Stimulated activated naive CD4-positive, alpha-beta T cell treated with Interleukin-2 at 50 U/mL for 16 hours (primary cell): ENCODE results near the gene AKAIN1.

Experiments
- DNase-seq: peaks from one replicate; lab custom pipeline; 2025; lab: John Stamatoyannopoulos, UW

AKAIN1 gene

DNA sequence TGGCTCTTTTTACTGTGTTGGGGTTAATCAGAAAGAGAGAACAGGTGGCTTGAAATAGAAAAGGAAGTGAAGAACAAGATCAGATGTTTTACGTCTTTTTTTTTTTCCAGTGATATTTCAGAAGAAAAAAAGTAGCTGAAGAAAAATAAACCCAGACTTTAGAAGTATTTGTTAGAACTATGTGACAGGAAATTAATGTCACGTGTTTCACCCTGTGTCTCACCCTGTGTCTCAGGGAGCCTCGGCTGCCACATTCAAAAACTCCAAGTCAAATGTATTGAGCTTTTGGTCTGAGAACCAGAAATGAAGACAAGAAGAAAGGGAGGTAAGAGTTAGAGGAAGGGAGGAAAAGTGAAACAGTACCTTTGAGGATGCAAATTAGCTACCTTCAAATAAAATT is 38.0 kb downstream of the AKAIN1 start:
- no peak for DNase-seq

DNA sequence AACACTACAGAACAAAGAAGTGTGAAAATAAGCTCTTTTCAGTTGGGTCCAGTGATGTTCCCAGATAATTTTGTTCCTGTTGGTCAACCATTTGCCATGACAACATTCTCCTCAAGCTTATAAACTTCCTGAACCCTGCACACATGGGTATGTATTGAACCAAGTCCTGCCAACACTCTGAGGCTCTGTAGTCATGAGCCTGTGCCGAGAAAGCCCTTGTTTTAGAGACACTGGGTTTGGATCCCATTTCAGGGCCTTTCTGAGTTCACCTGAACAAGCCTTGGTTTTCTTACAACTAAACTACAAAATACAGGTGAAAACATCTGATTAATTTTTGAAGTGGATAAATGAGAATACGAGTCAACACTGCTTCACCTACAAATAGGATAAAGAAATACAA is 38.5 kb downstream of the AKAIN1 start:
- DNase-seq: no peak

DNA sequence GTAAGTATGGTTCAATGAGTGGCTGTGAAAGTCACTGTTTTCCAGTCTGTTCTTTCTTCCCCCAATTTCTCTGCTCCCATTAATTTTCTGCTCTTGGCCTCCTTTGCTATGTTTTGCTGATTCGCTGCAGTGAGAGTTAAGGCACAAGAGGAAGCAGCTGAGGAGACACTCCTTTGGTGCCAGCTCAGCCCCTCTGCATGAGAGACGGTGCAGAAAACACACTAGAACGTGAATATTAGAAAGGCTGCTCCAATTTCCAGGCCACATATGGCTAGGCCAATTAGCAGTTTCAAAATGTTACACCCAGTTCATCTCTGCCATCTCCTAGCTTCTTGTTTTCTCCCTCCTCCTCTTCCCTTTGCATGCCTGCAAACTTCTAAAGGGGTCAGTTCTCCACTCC is 38.9 kb downstream of the AKAIN1 start:
- no peak for DNase-seq

DNA sequence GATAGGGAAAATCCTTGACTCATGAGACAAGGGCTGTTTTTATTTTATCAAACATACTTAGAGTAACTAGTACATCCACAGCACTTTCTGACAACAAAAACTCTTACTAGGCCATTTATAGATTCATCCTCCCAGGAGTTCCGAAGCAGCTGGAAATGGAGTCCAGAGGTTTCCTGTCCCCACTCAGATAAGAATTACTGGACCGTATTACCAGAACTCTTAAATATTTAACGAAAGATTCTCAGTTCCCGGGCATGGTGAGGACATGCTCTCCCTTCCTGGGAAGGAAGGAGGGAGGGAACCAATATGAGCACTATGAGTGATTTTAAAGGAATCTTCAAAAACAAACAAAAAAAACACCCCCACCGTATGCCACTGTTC is 41.2 kb downstream of the AKAIN1 start:
- no peak for DNase-seq

GRCh38 chr18:5155218-5155906 is 41.7 kb downstream of the AKAIN1 start:
- DNase-seq: no peak

GRCh38 chr18:5152343-5153020 is 44.6 kb downstream of the AKAIN1 start:
- no peak for DNase-seq

GRCh38 chr18:5150894-5151293 is 46.2 kb downstream of the AKAIN1 start:
- DNase-seq: no peak

DNA sequence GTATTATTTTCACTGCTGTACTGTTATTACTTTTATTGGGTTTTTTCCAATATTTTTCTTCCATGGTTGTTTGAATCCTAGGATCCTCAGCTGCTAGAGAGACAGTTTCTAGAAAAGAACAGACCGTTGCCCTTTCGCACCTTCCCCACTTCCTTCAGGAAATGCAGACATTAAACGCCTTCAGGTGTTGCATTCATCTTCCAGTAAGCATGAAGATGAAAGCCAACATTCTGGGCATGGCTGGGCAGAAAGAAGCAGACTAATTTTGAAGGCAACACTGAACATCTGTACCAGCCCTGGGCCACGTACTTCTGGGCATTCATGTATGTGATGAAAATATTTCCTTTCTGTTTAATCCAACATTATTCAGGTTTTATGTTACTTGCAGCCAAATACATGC is 51.0 kb downstream of the AKAIN1 start:
- no peak for DNase-seq

- DNase-seq: no peak
Observed at GRCh38 chr18:5145168-5145825, 51.8 kb downstream of the AKAIN1 start.

- no peak for DNase-seq
Observed at GRCh38 chr18:5144629-5145028, 52.4 kb downstream of the AKAIN1 start.

DNA sequence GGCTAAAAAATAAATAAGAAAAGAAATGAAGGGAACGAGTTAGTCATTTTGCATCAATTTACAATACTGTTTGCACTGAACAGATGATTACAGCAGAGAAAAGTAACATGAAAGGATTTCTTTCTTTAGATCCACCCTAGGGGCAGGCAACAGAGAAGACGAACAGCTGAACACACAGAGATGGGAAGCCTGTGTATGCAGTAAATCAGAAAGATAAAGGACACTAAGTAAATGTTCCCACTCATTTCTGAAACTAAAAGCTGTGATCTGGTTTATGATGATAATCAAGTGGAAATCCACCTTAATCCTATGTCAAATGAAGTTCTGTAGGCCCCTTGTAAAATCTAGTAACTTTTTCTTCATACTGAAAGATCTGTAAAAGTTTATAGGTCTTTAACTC is 54.2 kb downstream of the AKAIN1 start:
- DNase-seq: no peak

GRCh38 chr18:5142131-5142530 is 54.9 kb downstream of the AKAIN1 start:
- DNase-seq: no peak

DNA sequence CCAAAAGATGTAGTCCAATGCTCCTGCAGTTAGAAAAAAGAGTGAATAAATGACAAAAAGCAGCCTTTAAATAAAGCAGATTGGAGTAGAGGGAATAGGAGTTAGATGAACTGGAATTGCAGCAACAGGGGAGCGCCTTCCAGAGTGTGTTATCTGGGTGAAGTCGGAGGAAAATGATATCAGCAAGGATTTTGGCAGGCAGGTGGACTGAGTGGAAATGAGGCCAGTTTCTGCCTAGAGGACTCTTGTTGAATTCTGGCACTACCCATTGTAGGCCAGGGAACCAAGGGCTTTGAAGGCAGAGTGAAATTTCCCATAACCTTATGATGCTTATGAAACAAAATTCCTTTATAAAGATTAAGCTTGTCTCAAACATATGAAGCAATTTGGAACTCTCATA is 59.8 kb downstream of the AKAIN1 start:
- no peak for DNase-seq

DNA sequence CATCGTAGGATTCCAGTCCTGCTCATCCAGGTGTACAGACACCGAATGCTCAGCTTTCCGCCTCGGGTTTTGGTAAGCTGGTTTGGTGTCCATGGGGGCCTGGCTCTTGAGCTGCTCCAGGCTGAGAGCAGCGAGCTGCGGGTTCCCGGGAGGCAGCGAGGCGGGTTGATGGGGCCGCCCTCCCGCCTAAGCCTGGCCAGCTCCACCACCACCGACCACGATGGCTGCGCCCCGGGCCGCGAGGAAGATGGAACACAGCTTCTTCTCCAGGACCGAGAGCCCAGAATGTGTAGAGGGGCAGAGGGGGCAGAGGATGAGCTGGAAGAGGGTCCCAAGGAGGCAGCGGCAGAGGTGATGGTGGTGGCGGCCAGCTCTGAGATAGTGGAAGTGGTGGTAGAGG is 64.1 kb downstream of the AKAIN1 start:
- no peak for DNase-seq

- DNase-seq: no peak
Observed at GRCh38 chr18:5122272-5122671, 74.8 kb downstream of the AKAIN1 start.

DNA sequence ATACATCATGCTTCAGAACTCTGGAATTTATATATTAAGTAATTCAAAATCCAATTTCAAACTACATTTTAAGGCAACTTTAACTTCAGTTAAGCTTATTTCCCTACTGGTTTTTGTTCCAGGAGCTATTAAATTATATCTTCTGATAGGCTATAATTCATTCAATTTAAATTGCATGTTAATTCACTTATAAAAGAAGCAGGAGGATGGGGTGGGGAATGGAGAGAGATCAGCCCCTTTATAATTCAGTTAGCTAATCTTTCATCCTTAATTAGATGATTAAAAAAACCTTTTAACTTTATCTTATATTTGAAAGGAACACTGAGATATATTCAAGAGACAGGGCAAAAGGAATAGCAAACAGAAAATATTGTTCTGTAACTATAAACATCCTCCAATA is 86.8 kb downstream of the AKAIN1 start:
- no peak for DNase-seq

DNA sequence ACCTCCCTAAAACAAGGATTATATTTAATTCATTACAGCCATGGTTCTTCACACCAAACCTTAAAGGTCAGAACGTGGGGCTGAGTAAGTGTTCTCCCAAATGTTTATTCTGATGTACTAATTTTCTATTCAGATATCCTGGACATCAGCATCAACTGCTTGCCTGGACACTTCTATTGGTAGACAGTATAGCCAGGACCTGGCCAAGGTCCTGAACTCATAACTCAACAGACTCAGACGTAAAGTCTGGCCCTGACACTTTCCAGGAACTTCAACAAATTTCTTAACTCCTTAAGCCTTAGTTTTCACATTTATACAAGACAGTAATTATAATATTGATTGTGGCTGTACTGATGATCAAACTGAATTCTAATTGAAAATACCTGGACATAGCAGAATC is 89.1 kb downstream of the AKAIN1 start:
- no peak for DNase-seq

DNA sequence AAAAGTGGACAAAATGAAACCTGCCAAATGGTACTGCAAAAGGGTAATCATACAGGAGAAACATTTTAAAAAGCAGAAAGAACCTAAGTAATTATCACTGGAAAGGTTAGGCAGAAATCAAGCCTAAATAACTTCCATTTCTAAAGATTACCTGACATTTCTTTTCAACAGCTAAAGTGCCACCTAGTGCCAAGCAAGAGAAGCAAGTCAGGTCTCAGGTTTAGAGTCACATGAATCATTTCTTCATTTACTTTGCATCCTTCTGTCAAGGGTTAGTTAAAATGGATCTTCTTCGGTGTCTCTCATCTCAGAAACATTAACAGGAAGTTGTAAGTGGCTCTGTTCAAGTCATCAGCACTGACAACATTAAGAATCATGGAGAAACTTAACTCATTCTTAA is 90.3 kb downstream of the AKAIN1 start:
- no peak for DNase-seq

- no peak for DNase-seq
Observed at GRCh38 chr18:5104246-5104645, 92.8 kb downstream of the AKAIN1 start.

DNA sequence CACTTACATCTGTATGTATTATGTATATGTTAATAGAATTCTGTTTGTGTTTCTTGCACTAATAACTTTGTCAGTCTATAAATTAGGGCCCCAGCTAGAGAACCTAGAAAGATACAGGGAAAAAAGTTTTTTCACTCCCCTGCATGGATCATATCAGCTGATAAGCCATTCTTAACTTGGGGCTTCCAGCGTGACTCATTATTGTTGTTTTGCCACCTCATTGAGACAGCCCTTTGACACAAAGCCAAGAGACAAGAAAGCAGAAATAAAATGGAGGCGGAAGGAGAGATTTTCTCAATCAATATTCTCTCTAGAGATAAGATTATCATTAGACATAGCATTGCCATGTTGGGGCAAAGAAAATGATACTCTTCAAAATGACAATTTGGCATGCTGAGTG is 93.4 kb downstream of the AKAIN1 start:
- DNase-seq: no peak

DNA sequence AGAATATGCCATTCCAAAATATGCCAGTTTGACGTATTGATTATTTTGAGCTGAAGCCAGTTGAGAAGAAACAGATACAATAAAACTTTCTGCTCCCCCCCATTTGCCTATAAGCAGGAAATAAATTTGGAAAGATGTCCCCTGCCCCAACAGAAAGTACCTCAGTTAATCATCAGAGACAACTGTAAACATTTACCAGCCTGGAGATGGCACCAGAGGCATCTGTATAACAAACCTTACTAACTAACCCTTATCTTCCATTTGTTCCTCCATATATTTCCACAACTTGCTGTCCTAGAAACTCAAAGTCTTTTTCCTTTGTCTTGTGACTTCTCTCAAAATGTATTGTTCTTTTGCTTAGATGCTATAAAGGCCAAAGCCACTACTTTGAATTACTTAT is 93.8 kb downstream of the AKAIN1 start:
- no peak for DNase-seq

DNA sequence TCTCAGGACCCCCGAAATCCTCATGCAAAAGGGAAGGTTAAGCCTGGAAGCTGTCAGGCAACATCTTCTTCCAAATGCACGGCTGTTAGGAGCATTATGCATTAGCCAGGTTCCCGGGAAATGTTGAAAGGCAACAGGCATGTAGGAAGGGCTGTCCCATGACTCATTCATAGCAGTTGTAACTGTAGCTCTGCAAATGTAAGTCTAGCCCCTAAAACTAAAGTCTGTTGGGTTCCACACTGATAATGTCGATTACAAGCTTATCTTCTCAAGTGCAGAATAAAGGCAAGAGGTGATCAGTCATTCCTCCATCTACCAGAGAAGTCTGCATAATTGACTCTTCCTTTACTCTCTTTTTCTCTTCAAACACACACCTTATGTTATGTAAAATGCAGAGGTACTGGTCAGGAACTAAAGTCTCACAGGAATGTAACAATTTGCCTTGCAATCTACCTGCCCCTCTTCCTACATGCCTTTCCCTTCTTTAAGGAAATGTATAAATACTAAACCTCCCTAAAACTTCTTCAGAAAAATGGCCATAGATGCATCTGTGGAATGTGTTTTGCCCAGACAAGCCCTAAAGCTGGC is 99.8 kb downstream of the AKAIN1 start:
- DNase-seq: no peak

DNA sequence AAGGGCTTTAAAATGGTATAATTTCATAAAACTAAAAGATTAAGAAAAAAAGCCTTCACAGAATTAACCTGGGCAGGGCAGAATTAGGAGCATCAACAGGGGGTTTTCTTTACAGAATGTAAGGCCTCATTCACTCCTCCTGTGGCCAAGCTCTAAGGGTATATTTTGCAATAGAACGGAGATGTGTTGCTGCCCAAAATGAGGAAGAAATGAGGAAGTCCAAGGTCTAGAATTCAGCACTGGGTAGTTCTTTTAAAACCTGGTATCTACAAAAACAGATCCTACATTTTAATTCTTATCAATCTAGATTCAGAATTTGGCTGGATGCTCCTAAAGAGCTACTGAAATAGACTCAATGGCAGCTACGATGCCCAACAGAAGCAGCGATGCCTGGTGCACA is 101.8 kb downstream of the AKAIN1 start:
- DNase-seq: no peak
